B cell (primary cell): ENCODE results near the gene CFAP54. TPM values are rescaled to one million over a fixed set of nuclear protein-coding genes. Genes with fewer than 3 reads are reported as not detected.

ENCODE experiments used
- ATAC-seq: fragments of 200-7000 bp; cut with Tn5 transposase; one replicate; pipeline ENCODE4 v1.10.0; 2021; ENCODE audit warnings: low read depth, mild to moderate bottlenecking, moderate number of reproducible peaks, moderate library complexity
- CTCF ChIA-PET: fragments of 350-600 bp; sonication (Branson Sonifier 250); formaldehyde crosslinking; loops from one replicate; lab custom pipeline; 2021; ENCODE audit warnings: antibody characterized with exemption, inconsistent platforms; lab: Charles Lee
- POLR2A ChIA-PET: fragments of 350-600 bp; sonication (Branson Sonifier 250); formaldehyde crosslinking; loops from one replicate; lab custom pipeline; 2021; ENCODE audit warnings: antibody characterized with exemption; lab: Charles Lee
- DNase-seq: peaks from one replicate; pipeline ENCODE4 v3.0.0; 2013
- H2AFZ ChIP-seq: 2 replicates; pipeline ENCODE4 v1.6.1; 2012; ENCODE audit warnings: mild to moderate bottlenecking, low read depth, low read length; ENCODE audit not compliant: insufficient read depth, poor library complexity, severe bottlenecking
- H3K27ac ChIP-seq, 2 donors: 1 replicate in 1 of 2; 2 replicates in 1 of 2; pipeline ENCODE4 v1.5.1; 2012 to 2013; ENCODE audit warnings: low read length in 2 of 2, mild to moderate bottlenecking in 2 of 2, moderate library complexity in 1 of 2
- H3K27me3 ChIP-seq, 4 experiments: fragments of 200-600 bp in 1 of 4; sonication (generic) in 1 of 4; replicated peaks in 1 of 4; 1 replicate in 2 of 4; 2 replicates in 2 of 4; pipeline versions ENCODE4 v1.6.1 to v1.7.0; 2013 to 2016; ENCODE audit warnings: low read length in 3 of 4, mild to moderate bottlenecking in 2 of 4, mixed read lengths in 1 of 4, moderate library complexity in 1 of 4; ENCODE audit not compliant: insufficient read depth in 4 of 4, control insufficient read depth in 3 of 4; ENCODE audit errors: control extremely low read depth in 1 of 4
- H3K36me3 ChIP-seq, 2 experiments: replicated peaks in 1 of 2; 1 replicate in 1 of 2; 2 replicates in 1 of 2; pipeline versions ENCODE4 v1.6.1 to v1.7.1; 2013; ENCODE audit warnings: low read length in 1 of 2; ENCODE audit not compliant: insufficient read depth in 2 of 2, control insufficient read depth in 1 of 2; ENCODE audit errors: control extremely low read depth in 1 of 2, extremely low read depth in 1 of 2
- H3K4me1 ChIP-seq, 2 donors: fragments of 200-600 bp in 1 of 2; sonication (generic) in 1 of 2; 1 replicate in 1 of 2; 2 replicates in 1 of 2; pipeline versions ENCODE4 v1.5.1 to v1.6.1; 2013 to 2017; ENCODE audit warnings: low read length in 2 of 2; ENCODE audit not compliant: control insufficient read depth in 2 of 2, insufficient read depth in 2 of 2
- H3K4me2 ChIP-seq: replicated peaks from 2 replicates; pipeline ENCODE3; 2012; ENCODE audit warnings: mild to moderate bottlenecking, low read depth, low read length; ENCODE audit not compliant: poor library complexity, severe bottlenecking
- H3K4me3 ChIP-seq, 5 experiments: fragments of 200-600 bp in 1 of 5; sonication (generic) in 1 of 5; 1 replicate in 3 of 5; 2 replicates in 2 of 5; pipeline versions ENCODE4 v1.5.1 to v1.7.0; 2011 to 2016; ENCODE audit warnings: low read length in 4 of 5, mild to moderate bottlenecking in 4 of 5, low read depth in 2 of 5, control low read depth in 1 of 5, moderate library complexity in 1 of 5; ENCODE audit not compliant: insufficient read depth in 1 of 5; ENCODE audit errors: control extremely low read depth in 1 of 5, extremely low read depth in 1 of 5
- H3K79me2 ChIP-seq: fragments of 200-600 bp; sonication (generic); one replicate; pipeline ENCODE4 v1.6.0; 2016; ENCODE audit warnings: low read length; ENCODE audit not compliant: control insufficient read depth, insufficient read depth
- H3K9ac ChIP-seq: fragments of 200-600 bp; sonication (generic); 2 replicates; pipeline ENCODE4 v1.6.1; 2017; ENCODE audit warnings: mild to moderate bottlenecking, low read length, moderate library complexity
- H3K9me3 ChIP-seq, 3 donors: one replicate each; pipeline versions ENCODE4 v1.6.1 to v1.7.1; 2013; ENCODE audit warnings: low read length in 2 of 3; ENCODE audit not compliant: control insufficient read depth in 2 of 3, insufficient read depth in 1 of 3; ENCODE audit errors: control extremely low read depth in 1 of 3
- H4K20me1 ChIP-seq: 2 replicates; pipeline ENCODE4 v1.6.0; 2012; ENCODE audit warnings: mild to moderate bottlenecking, low read length; ENCODE audit not compliant: insufficient read depth, control insufficient read depth, poor library complexity, severe bottlenecking
- H3K27ac Mint-ChIP-seq: one replicate; pipeline ENCODE4 v1.8.0; 2021; ENCODE audit warnings: mixed read lengths
- H3K27me3 Mint-ChIP-seq: one replicate; pipeline ENCODE4 v1.8.0; 2021; ENCODE audit warnings: mixed read lengths
- H3K4me1 Mint-ChIP-seq: one replicate; pipeline ENCODE4 v1.8.0; 2021; ENCODE audit warnings: mixed read lengths
- H3K4me3 Mint-ChIP-seq: one replicate; pipeline ENCODE4 v1.8.0; 2021; ENCODE audit warnings: mixed read lengths
- H3K9me3 Mint-ChIP-seq: one replicate; pipeline ENCODE4 v1.8.0; 2022; ENCODE audit warnings: mixed read lengths; ENCODE audit not compliant: insufficient read depth
- CTCF ChIP-seq: fragments of 200-600 bp; IDR thresholded peaks from one replicate; pipeline ENCODE4 v1.8.0; 2022; ENCODE audit warnings: antibody characterized with exemption, mild to moderate bottlenecking
- EZH2 ChIP-seq: IDR thresholded peaks from 2 replicates; pipeline ENCODE4 v1.6.1; 2012; ENCODE audit warnings: borderline replicate concordance, low read depth, mild to moderate bottlenecking, moderate library complexity, low read length; ENCODE audit not compliant: insufficient read depth, poor library complexity, severe bottlenecking
- WGBS: methylation state at CpG from one replicate; pipeline ENCODE4 v1.1.5; 2013; ENCODE audit warnings: missing lambda C conversion rate; ENCODE audit not compliant: insufficient coverage; 5-methylcytosine and 5-hydroxymethylcytosine counted together
- intact Hi-C: fragments of 100-400 bp; cut with micrococcal nuclease; formaldehyde crosslinking; loops from one replicate; pipeline ENCODE4 v1.10.0; 2022
- polyA plus RNA-seq: library from polyadenylated mRNA; depleted of rRNA; stranded (reverse); fragments of >200 nt; gene quantifications from 2 replicates; pipeline ENCODE4 v1.2.3, GENCODE V29; 2012
- total RNA-seq, 2 donors: library from RNA; stranded (reverse); fragments of 120-200 nt in 1 of 2; gene quantifications; 1 replicate in 1 of 2; 2 replicates in 1 of 2; pipeline versions ENCODE4 v1.2.3 to v1.2.4, GENCODE V29; 2013 to 2022

CFAP54 gene
- total and polyA plus RNA-seq, 2 donors (not counting 1 experiment from before 2014, with no cell fraction given), result 0.12 to 0.76 TPM

GRCh38 chr12:96919510-96920210, 430.3 kb downstream of the CFAP54 start:
- Histone ChIP-seq H3K9ac (no peak overlapping the region), H3K4me3 (no peak overlapping the region), H3K27ac (no peak overlapping the region), H3K9me3 (no peaks in the 10 kb centered on the region), H3K4me1 (no peaks in the 10 kb centered on the region), H3K36me3 (peaks cover 0 to 7% of the 10 kb centered on the region in 2 experiments), H2AFZ (no peak overlapping the region), H3K4me2 (no peak overlapping the region), H4K20me1 (peaks cover 14% of the 10 kb centered on the region), H3K79me2 (peaks cover 16% of the 10 kb centered on the region), H3K27me3 (no peaks in the 10 kb centered on the region)
- WGBS, result no CpG with 5 or more reads among the region's 2 CpGs
- intact Hi-C loops, result no loop called here
- DNase-seq, result no peak
- ChIA-PET CTCF (no interaction called here), POLR2A (no interaction called here)
- peaks cover 6% of the 10 kb centered on the region for H3K4me1 Mint-ChIP-seq
- no peak for ATAC-seq
- H3K27ac Mint-ChIP-seq, result no peak overlapping the region
- TF ChIP-seq EZH2 (no peak), CTCF (no peak)
- H3K9me3 Mint-ChIP-seq, result peaks cover 5% of the 10 kb centered on the region
- H3K27me3 Mint-ChIP-seq, result no peaks in the 10 kb centered on the region
- no peak overlapping the region for H3K4me3 Mint-ChIP-seq

Other genes starting within 250 kb of the CFAP54 start
- gene CDK17, start 89.1 kb upstream of the CFAP54 start, total RNA-seq, result 87.8 and 96.3 TPM in 2 replicates
- gene CDK17, start 89.1 kb upstream of the CFAP54 start, polyA plus RNA-seq, result 15.6 and 24.4 TPM in 2 replicates